ENCODE results near the gene SLC37A3. TPM values are rescaled to one million over a fixed set of nuclear protein-coding genes. Genes with fewer than 3 reads are reported as not detected.
"Not testable (repeated sequence)": the region's sequence is repeated elsewhere in the genome, so short reads cannot be mapped to it uniquely, and the experiment has no call there.

Gene SLC37A3
- total and polyA plus RNA-seq, 2 donors = 23.5 to 99.4 TPM

DNA sequence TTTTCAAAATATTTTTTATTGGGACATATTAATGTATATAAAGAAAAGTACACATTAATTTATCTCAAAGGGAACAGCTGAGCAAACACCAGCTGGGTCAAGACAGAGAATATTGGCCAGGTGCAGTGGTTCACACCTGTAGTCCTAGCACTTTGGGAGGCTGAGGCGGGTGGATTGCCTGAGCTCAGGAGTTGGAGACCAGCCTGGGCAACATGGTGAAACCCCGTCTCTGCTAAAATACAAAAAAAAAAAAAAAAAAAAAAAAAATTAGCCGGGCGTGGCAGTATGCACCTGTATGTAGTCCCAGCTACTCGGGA is 19.8 kb upstream of the SLC37A3 start:
- DNase-seq (ENCODE audit: extremely low spot score); H3K4me1 ChIP-seq (ENCODE audit: insufficient read depth); H3K4me3 ChIP-seq (ENCODE audit: low read depth, low read length); H3K36me3 ChIP-seq (ENCODE audit: insufficient read depth); H3K27ac ChIP-seq (ENCODE audit: low read depth): not testable (repeated sequence)
- 86% methylated on average over 5 of the region's 5 CpGs for WGBS

DNA sequence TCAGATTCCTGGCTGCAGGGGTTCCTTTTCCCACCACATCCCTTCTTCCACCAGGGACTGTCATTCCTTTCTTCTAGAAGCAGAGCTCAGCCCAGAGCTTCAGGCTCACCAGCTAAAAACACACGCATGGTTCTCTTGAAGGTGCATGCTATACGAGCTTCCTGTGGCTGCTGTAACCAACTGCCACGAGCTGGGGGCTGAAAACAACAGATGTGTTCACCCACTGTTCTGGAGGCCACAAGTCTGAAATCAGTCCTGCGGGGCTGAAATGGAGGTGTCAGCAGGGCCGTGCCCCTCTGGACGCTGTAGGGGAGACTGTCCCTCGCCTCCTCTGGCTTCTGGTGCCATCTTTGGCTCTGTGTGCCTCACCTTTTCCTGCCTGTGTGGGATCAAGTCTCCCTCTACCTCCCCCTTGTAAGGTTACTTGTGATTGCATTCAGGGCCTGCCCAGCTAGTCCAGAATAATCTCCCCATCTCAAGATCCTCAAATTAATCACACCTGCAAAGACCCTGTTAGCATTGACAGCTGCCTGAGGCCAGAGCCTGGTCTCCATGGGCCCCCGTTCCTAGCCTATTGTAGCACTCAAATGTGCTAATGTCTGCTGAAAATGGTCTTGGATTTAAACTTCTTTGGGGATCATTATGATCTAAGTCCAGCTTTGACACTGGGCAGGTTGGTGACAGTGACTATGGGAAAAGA is 19.3 kb upstream of the SLC37A3 start:
- 67% methylated on average over 8 of the region's 8 CpGs for WGBS
- Histone ChIP-seq H3K4me1 (ENCODE audit: insufficient read depth) (no peaks in the 10 kb centered on the region), H3K36me3 (ENCODE audit: insufficient read depth) (no peaks in the 10 kb centered on the region), H3K4me3 (ENCODE audit: low read depth, low read length) (no peak overlapping the region), H3K27ac (ENCODE audit: low read depth) (no peak overlapping the region)
- DNase-seq (ENCODE audit: extremely low spot score) = no peak

DNA sequence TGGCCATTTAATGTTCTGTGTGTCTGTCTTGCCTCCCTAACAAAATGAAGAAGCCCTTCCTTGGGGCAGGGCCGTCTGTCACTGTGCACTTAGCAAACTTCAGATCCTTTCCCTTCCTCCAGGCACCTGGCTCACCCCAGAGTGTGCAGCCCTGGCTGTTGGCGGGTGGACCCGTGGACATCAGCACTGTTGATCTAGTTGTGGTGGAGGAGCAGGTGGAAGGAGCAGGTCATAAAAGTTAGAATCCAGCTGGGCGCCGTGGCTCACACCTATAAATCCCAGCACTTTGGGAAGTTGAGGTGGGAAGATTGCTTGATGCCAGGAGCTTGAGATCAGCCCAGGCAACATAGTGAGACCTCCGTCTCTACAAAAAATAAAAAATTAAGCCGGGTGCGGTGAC is 18.2 kb upstream of the SLC37A3 start:
- 77% methylated on average over 8 of the region's 8 CpGs for WGBS
- Histone ChIP-seq H3K36me3 (ENCODE audit: insufficient read depth) (no peaks in the 10 kb centered on the region), H3K4me3 (ENCODE audit: low read depth, low read length) (no peak overlapping the region), H3K4me1 (ENCODE audit: insufficient read depth) (no peaks in the 10 kb centered on the region), H3K27ac (ENCODE audit: low read depth) (no peak overlapping the region)
- no peak for DNase-seq (ENCODE audit: extremely low spot score)

GRCh38 chr7:140415816-140416215 is 17.5 kb upstream of the SLC37A3 start:
- not testable (repeated sequence) for H3K4me1 ChIP-seq (ENCODE audit: insufficient read depth); H3K36me3 ChIP-seq (ENCODE audit: insufficient read depth); DNase-seq (ENCODE audit: extremely low spot score); H3K27ac ChIP-seq (ENCODE audit: low read depth); H3K4me3 ChIP-seq (ENCODE audit: low read depth, low read length)
- WGBS = 90% methylated on average over 9 of the region's 9 CpGs

GRCh38 chr7:140415361-140415760 is 17.0 kb upstream of the SLC37A3 start:
- H3K27ac ChIP-seq (ENCODE audit: low read depth) = no peak overlapping the region
- 89% methylated on average over 3 of the region's 3 CpGs for WGBS
- H3K4me3 ChIP-seq (ENCODE audit: low read depth, low read length) = no peak overlapping the region
- H3K36me3 ChIP-seq (ENCODE audit: insufficient read depth) = no peaks in the 10 kb centered on the region
- DNase-seq (ENCODE audit: extremely low spot score) = no peak
- H3K4me1 ChIP-seq (ENCODE audit: insufficient read depth) = no peaks in the 10 kb centered on the region

DNA sequence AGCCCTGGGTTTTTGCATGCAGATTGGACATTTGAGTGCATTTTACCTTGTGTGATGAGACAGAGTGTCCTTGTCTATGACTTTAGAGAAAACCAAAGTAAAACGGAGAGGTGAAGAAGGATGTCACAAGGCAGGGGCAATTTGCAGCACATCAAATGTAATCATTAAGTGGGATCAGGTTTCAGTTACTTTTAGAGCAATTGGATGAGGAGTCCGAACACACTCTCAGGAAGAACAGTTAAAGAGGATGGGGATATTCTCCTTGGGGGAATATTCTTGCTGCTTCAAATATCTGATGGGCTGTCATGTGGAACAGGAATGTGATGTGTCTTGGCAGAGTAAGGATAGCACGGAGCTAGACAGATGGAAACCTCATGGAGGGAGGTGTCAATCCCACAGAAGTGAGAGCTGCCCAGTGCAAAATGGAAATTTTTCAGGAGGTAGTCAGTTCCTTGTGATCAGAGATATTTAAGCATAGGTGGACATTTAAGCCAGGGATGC is 6.3 kb upstream of the SLC37A3 start:
- no peak overlapping the region for H3K4me3 ChIP-seq (ENCODE audit: low read depth, low read length)
- no peaks in the 10 kb centered on the region for H3K36me3 ChIP-seq (ENCODE audit: insufficient read depth)
- WGBS = 40% methylated on average over 3 of the region's 3 CpGs
- no peak overlapping the region for H3K27ac ChIP-seq (ENCODE audit: low read depth)
- H3K4me1 ChIP-seq (ENCODE audit: insufficient read depth) = no peaks in the 10 kb centered on the region
- no peak for DNase-seq (ENCODE audit: extremely low spot score)

- no peaks in the 10 kb centered on the region for H3K36me3 ChIP-seq (ENCODE audit: insufficient read depth)
- peak within 1 kb of the TSS; percentile 29 for H3K4me3 ChIP-seq (ENCODE audit: low read depth, low read length)
- no peaks in the 10 kb centered on the region for H3K4me1 ChIP-seq (ENCODE audit: insufficient read depth)
- WGBS = 13% methylated on average over 22 of the region's 22 CpGs
- peak within 1 kb of the TSS; percentile 65 for H3K27ac ChIP-seq (ENCODE audit: low read depth)
- no peak for DNase-seq (ENCODE audit: extremely low spot score)
Observed at GRCh38 chr7:140403878-140404564, 5.7 kb upstream of the SLC37A3 start, which contains the start of gene RAB19. RAB19 (plus strand) TSS chr7:140404058; CDS start chr7:140407647, 3,589 bp downstream.

- Histone ChIP-seq H3K36me3 (ENCODE audit: insufficient read depth) (no peaks in the 10 kb centered on the region), H3K4me1 (ENCODE audit: insufficient read depth) (no peaks in the 10 kb centered on the region), H3K4me3 (ENCODE audit: low read depth, low read length) (no peak overlapping the region), H3K27ac (ENCODE audit: low read depth) (no peak overlapping the region)
- DNase-seq (ENCODE audit: extremely low spot score) = no peak
- WGBS = 75% methylated on average over 2 of the region's 2 CpGs
Observed at GRCh38 chr7:140402178-140402835, 4.0 kb upstream of the SLC37A3 start.

- no peaks in the 10 kb centered on the region for H3K4me1 ChIP-seq (ENCODE audit: insufficient read depth)
- H3K36me3 ChIP-seq (ENCODE audit: insufficient read depth) = no peaks in the 10 kb centered on the region
- H3K4me3 ChIP-seq (ENCODE audit: low read depth, low read length) = no peak overlapping the region
- no peak for DNase-seq (ENCODE audit: extremely low spot score)
- 76% methylated on average over 3 of the region's 3 CpGs for WGBS
- H3K27ac ChIP-seq (ENCODE audit: low read depth) = no peak overlapping the region
Observed at GRCh38 chr7:140400381-140400780, 2.1 kb upstream of the SLC37A3 start.

GRCh38 chr7:140398821-140399220 is 491 bp upstream of the SLC37A3 start:
- H3K4me1 ChIP-seq (ENCODE audit: insufficient read depth) = no peaks in the 10 kb centered on the region
- no peak for DNase-seq (ENCODE audit: extremely low spot score)
- H3K4me3 ChIP-seq (ENCODE audit: low read depth, low read length) = no peak overlapping the region
- H3K27ac ChIP-seq (ENCODE audit: low read depth) = no peak overlapping the region
- 76% methylated on average over 10 of the region's 10 CpGs for whole genome bisulfite sequencing
- no peaks in the 10 kb centered on the region for H3K36me3 ChIP-seq (ENCODE audit: insufficient read depth)

DNA sequence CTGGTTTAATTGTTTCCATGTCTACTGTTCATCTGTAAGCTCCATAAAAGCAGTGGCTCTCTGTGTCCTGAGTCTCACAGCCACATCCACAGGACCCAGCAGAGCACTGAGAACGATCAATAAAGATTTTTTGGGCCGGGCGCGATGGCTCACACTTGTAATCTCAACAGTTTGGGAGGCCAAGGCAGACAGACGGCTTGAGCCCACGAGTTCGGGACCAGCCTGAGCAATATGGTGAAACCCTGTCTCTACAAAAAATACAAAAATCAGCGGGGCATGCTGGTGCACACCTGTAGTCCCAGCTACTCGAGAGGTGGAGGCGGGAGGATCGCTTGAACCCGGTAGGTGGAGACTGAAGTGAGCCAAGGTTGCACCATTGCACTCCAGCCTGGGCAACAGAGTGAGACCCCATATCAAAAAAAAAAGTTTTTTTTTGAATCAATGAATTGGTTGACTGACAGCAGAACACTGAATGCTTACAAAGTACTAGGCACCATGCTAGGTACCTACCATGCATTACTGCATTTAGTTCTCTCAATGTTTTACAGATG is 4.5 kb downstream of the SLC37A3 start:
- Histone ChIP-seq H3K4me1 (ENCODE audit: insufficient read depth) (no peaks in the 10 kb centered on the region), H3K36me3 (ENCODE audit: insufficient read depth) (no peaks in the 10 kb centered on the region), H3K4me3 (ENCODE audit: low read depth, low read length) (no peak overlapping the region), H3K27ac (ENCODE audit: low read depth) (no peak overlapping the region)
- DNase-seq (ENCODE audit: extremely low spot score) = no peak
- WGBS = 98% methylated on average over 12 of the region's 12 CpGs

- WGBS = 33% methylated on average over 1 of the region's 1 CpG
- no peak for DNase-seq (ENCODE audit: extremely low spot score)
- Histone ChIP-seq H3K4me3 (ENCODE audit: low read depth, low read length) (no peak overlapping the region), H3K4me1 (ENCODE audit: insufficient read depth) (no peaks in the 10 kb centered on the region), H3K36me3 (ENCODE audit: insufficient read depth) (no peaks in the 10 kb centered on the region), H3K27ac (ENCODE audit: low read depth) (no peak overlapping the region)
Observed at GRCh38 chr7:140391634-140392033, 6.7 kb downstream of the SLC37A3 start.

- WGBS = 92% methylated on average over 8 of the region's 8 CpGs
- no peak overlapping the region for H3K4me3 ChIP-seq (ENCODE audit: low read depth, low read length)
- no peak for DNase-seq (ENCODE audit: extremely low spot score)
- no peaks in the 10 kb centered on the region for H3K36me3 ChIP-seq (ENCODE audit: insufficient read depth)
- no peaks in the 10 kb centered on the region for H3K4me1 ChIP-seq (ENCODE audit: insufficient read depth)
- H3K27ac ChIP-seq (ENCODE audit: low read depth) = no peak overlapping the region
Observed at GRCh38 chr7:140390466-140391190, 7.7 kb downstream of the SLC37A3 start.
